Neural cell (in vitro differentiated cells): ENCODE data around the gene RCC1.

Experiments
- EP300 ChIP-seq: fragments of 450-650 bp; conservative IDR thresholded peaks from 2 replicates; pipeline ENCODE4 v1.6.1; 2014; ENCODE audit warnings: antibody characterized with exemption, mild to moderate bottlenecking, moderate library complexity; ENCODE audit not compliant: poor library complexity, severe bottlenecking
- EZH2 ChIP-seq: fragments of 200-600, 300-800 bp; shearing (Covaris generic), sonication (generic); IDR thresholded peaks from 2 replicates; pipeline ENCODE4 v1.6.1; 2014; ENCODE audit warnings: antibody characterized with exemption, low read length, borderline replicate concordance, mild to moderate bottlenecking; ENCODE audit not compliant: insufficient read depth, poor library complexity, severe bottlenecking
- MXI1 ChIP-seq: fragments of 450-650 bp; conservative IDR thresholded peaks from 2 replicates; pipeline ENCODE4 v1.6.1; 2014; ENCODE audit warnings: antibody characterized with exemption, mild to moderate bottlenecking; ENCODE audit not compliant: poor library complexity, severe bottlenecking
- POLR2AphosphoS5 ChIP-seq: IDR thresholded peaks from 2 replicates; pipeline ENCODE4 v1.6.1; 2012
- RAD21 ChIP-seq: fragments of 450-650 bp; conservative IDR thresholded peaks from 2 replicates; pipeline ENCODE4 v1.6.1; 2014; ENCODE audit warnings: antibody characterized with exemption, mild to moderate bottlenecking, moderate library complexity
- SMC3 ChIP-seq: fragments of 450-650 bp; conservative IDR thresholded peaks from 2 replicates; pipeline ENCODE4 v1.6.1; 2014; ENCODE audit warnings: antibody characterized with exemption, mild to moderate bottlenecking, moderate library complexity; ENCODE audit not compliant: poor library complexity
- TAF1 ChIP-seq: IDR thresholded peaks from 2 replicates; pipeline ENCODE4 v1.6.1; 2012; ENCODE audit warnings: low read depth
- TF ChIP-seq, protein P1 (sequence below): fragments of 450-650 bp; IDR thresholded peaks from 2 replicates; pipeline ENCODE4 v1.5.1; 2014; ENCODE audit warnings: antibody characterized with exemption, mild to moderate bottlenecking, moderate library complexity; ENCODE audit not compliant: poor library complexity, severe bottlenecking
- TF ChIP-seq, protein P2 (sequence below): IDR thresholded peaks from 2 replicates; pipeline ENCODE4 v1.6.1; 2012; ENCODE audit warnings: borderline replicate concordance

DNA sequence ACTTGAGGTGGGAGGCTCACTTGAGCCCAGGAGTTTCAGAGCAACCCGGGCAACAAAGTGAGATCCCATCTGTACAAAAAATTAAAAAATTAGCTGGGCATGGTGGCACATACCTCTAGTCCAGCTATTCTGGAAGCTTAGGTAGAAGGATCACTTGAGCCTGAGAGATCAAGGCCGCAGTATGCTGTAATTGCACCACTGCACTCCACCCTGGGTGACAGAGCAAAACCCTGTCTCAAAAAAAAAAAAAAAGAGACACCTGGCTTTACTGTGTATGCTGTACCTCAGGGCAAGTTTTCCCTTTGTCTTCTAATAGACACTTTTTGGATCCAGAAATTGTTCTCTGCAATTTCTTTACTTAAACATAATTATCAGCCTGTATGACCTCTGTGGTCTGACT, 23.1 kb upstream of the RCC1 start:
- TF ChIP-seq EZH2 (no peak), EP300 (no peak), MXI1 (no peak), TAF1 (no peak), RAD21 (no peak), POLR2AphosphoS5 (no peak), SMC3 (no peak)
- TF ChIP-seq, protein P1, sequence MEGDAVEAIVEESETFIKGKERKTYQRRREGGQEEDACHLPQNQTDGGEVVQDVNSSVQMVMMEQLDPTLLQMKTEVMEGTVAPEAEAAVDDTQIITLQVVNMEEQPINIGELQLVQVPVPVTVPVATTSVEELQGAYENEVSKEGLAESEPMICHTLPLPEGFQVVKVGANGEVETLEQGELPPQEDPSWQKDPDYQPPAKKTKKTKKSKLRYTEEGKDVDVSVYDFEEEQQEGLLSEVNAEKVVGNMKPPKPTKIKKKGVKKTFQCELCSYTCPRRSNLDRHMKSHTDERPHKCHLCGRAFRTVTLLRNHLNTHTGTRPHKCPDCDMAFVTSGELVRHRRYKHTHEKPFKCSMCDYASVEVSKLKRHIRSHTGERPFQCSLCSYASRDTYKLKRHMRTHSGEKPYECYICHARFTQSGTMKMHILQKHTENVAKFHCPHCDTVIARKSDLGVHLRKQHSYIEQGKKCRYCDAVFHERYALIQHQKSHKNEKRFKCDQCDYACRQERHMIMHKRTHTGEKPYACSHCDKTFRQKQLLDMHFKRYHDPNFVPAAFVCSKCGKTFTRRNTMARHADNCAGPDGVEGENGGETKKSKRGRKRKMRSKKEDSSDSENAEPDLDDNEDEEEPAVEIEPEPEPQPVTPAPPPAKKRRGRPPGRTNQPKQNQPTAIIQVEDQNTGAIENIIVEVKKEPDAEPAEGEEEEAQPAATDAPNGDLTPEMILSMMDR, result no peak
- TF ChIP-seq, protein P2, sequence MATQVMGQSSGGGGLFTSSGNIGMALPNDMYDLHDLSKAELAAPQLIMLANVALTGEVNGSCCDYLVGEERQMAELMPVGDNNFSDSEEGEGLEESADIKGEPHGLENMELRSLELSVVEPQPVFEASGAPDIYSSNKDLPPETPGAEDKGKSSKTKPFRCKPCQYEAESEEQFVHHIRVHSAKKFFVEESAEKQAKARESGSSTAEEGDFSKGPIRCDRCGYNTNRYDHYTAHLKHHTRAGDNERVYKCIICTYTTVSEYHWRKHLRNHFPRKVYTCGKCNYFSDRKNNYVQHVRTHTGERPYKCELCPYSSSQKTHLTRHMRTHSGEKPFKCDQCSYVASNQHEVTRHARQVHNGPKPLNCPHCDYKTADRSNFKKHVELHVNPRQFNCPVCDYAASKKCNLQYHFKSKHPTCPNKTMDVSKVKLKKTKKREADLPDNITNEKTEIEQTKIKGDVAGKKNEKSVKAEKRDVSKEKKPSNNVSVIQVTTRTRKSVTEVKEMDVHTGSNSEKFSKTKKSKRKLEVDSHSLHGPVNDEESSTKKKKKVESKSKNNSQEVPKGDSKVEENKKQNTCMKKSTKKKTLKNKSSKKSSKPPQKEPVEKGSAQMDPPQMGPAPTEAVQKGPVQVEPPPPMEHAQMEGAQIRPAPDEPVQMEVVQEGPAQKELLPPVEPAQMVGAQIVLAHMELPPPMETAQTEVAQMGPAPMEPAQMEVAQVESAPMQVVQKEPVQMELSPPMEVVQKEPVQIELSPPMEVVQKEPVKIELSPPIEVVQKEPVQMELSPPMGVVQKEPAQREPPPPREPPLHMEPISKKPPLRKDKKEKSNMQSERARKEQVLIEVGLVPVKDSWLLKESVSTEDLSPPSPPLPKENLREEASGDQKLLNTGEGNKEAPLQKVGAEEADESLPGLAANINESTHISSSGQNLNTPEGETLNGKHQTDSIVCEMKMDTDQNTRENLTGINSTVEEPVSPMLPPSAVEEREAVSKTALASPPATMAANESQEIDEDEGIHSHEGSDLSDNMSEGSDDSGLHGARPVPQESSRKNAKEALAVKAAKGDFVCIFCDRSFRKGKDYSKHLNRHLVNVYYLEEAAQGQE, result no peak
